HepG2 (cell line): ENCODE measurements around the gene AMIGO2.

Experiments
- ARNT ChIP-seq: fragments of 450-650 bp; IDR thresholded peaks from 2 replicates; pipeline ENCODE4 v1.6.1; 2017
- CHD2 ChIP-seq: IDR thresholded peaks from 2 replicates; pipeline ENCODE4 v1.6.1; 2011; ENCODE audit warnings: low read depth, low read length, improper control_type of control experiment
- ZNF550 ChIP-seq: sonication (generic); formaldehyde crosslinking; IDR thresholded peaks from 2 replicates; pipeline ENCODE4 v1.4.0; 2020; ENCODE audit warnings: mild to moderate bottlenecking, missing genetic modification reagents, borderline replicate concordance
- TF ChIP-seq, protein P1 (sequence below): sonication (generic); formaldehyde crosslinking; conservative IDR thresholded peaks from 2 replicates; pipeline ENCODE4 v1.4.0; 2020; ENCODE audit warnings: mild to moderate bottlenecking, missing genetic modification reagents, moderate library complexity
- TF ChIP-seq, protein P2 (sequence below): sonication (generic); formaldehyde crosslinking; IDR thresholded peaks from 2 replicates; pipeline ENCODE4 v1.5.0; 2020; ENCODE audit warnings: mild to moderate bottlenecking, missing genetic modification reagents, moderate library complexity
- TF ChIP-seq, protein P3 (sequence below): sonication (generic); formaldehyde crosslinking; IDR thresholded peaks from 2 replicates; pipeline ENCODE4 v1.8.1; 2022; ENCODE audit warnings: mild to moderate bottlenecking, missing genetic modification reagents

DNA sequence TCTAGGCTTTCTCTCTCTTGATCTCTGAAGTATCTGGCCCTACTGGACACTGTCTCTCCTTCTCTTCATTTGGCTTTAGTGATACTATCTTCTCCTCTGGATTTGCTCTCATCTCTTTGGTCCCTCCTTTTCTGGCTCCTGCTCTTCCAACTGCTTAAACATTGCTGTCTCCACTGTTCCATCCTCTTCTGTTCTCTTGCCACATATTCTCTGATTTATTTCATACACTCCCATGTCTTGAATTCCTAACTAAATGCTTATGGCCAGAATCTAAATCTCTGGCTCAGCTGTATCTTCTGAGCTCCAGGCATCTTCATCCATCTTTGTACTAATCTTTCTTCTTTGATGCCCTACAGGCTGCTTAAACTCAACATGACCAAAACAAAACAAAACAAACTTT, 25.8 kb downstream of the AMIGO2 start:
- TF ChIP-seq ZNF550 (CRISPR knock-in tag) (no peak), ARNT (no peak), CHD2 (no peak)
- TF ChIP-seq, protein P1, sequence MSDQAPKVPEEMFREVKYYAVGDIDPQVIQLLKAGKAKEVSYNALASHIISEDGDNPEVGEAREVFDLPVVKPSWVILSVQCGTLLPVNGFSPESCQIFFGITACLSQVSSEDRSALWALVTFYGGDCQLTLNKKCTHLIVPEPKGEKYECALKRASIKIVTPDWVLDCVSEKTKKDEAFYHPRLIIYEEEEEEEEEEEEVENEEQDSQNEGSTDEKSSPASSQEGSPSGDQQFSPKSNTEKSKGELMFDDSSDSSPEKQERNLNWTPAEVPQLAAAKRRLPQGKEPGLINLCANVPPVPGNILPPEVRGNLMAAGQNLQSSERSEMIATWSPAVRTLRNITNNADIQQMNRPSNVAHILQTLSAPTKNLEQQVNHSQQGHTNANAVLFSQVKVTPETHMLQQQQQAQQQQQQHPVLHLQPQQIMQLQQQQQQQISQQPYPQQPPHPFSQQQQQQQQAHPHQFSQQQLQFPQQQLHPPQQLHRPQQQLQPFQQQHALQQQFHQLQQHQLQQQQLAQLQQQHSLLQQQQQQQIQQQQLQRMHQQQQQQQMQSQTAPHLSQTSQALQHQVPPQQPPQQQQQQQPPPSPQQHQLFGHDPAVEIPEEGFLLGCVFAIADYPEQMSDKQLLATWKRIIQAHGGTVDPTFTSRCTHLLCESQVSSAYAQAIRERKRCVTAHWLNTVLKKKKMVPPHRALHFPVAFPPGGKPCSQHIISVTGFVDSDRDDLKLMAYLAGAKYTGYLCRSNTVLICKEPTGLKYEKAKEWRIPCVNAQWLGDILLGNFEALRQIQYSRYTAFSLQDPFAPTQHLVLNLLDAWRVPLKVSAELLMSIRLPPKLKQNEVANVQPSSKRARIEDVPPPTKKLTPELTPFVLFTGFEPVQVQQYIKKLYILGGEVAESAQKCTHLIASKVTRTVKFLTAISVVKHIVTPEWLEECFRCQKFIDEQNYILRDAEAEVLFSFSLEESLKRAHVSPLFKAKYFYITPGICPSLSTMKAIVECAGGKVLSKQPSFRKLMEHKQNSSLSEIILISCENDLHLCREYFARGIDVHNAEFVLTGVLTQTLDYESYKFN (CRISPR knock-in tag), result no peak
- TF ChIP-seq, protein P2, sequence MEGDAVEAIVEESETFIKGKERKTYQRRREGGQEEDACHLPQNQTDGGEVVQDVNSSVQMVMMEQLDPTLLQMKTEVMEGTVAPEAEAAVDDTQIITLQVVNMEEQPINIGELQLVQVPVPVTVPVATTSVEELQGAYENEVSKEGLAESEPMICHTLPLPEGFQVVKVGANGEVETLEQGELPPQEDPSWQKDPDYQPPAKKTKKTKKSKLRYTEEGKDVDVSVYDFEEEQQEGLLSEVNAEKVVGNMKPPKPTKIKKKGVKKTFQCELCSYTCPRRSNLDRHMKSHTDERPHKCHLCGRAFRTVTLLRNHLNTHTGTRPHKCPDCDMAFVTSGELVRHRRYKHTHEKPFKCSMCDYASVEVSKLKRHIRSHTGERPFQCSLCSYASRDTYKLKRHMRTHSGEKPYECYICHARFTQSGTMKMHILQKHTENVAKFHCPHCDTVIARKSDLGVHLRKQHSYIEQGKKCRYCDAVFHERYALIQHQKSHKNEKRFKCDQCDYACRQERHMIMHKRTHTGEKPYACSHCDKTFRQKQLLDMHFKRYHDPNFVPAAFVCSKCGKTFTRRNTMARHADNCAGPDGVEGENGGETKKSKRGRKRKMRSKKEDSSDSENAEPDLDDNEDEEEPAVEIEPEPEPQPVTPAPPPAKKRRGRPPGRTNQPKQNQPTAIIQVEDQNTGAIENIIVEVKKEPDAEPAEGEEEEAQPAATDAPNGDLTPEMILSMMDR (CRISPR knock-in tag), result no peak
- TF ChIP-seq, protein P3, sequence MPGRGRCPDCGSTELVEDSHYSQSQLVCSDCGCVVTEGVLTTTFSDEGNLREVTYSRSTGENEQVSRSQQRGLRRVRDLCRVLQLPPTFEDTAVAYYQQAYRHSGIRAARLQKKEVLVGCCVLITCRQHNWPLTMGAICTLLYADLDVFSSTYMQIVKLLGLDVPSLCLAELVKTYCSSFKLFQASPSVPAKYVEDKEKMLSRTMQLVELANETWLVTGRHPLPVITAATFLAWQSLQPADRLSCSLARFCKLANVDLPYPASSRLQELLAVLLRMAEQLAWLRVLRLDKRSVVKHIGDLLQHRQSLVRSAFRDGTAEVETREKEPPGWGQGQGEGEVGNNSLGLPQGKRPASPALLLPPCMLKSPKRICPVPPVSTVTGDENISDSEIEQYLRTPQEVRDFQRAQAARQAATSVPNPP (CRISPR knock-in tag), result no peak
